Fibroblast of mammary gland (primary cell): ENCODE results near the gene CHP2.

Experiments
- DNase-seq: peaks from one replicate; pipeline ENCODE4 v3.0.0-alpha.2; 2010; ENCODE audit warnings: low read depth
- H3K4me3 ChIP-seq: 2 replicates; pipeline ENCODE4 v1.5.1; 2011; ENCODE audit warnings: low read depth, mild to moderate bottlenecking, low read length, moderate library complexity; ENCODE audit not compliant: control insufficient read depth
- CTCF ChIP-seq: conservative IDR thresholded peaks from 2 replicates; pipeline ENCODE4 v1.5.1; 2011; ENCODE audit warnings: low read depth, low read length, inconsistent platforms; ENCODE audit not compliant: control insufficient read depth, insufficient read depth

The CHP2 gene

GRCh38 chr16:23801378-23801777 lies 46.6 kb downstream of the CHP2 start:
- TF ChIP-seq CTCF, result peak; percentile 79
- DNase-seq, result peak; percentile 58
- H3K4me3 ChIP-seq, result no peak overlapping the region

- no peak for DNase-seq
- TF ChIP-seq CTCF, result no peak
- H3K4me3 ChIP-seq, result no peak overlapping the region
Observed at GRCh38 chr16:23802776-23803175, 48.0 kb downstream of the CHP2 start.

- peak; percentile 51 for TF ChIP-seq CTCF
- peak; percentile 22 for DNase-seq
- no peak overlapping the region for H3K4me3 ChIP-seq
Observed at GRCh38 chr16:23803591-23804123, 48.8 kb downstream of the CHP2 start.

GRCh38 chr16:23807028-23807427 lies 52.2 kb downstream of the CHP2 start:
- no peak overlapping the region for H3K4me3 ChIP-seq
- no peak for DNase-seq
- no peak for TF ChIP-seq CTCF
